Smooth muscle cell (in vitro differentiated cells): ENCODE data around the gene SCAF8. TPM values are rescaled to one million over a fixed set of nuclear protein-coding genes. Genes with fewer than 3 reads are reported as not detected.

Experiments
- DNase-seq: peaks from one replicate; lab custom pipeline; 2025; ENCODE audit not compliant: unreplicated experiment; lab: John Stamatoyannopoulos, UW
- H2AFZ ChIP-seq: fragments of 200-600 bp; sonication (generic); 2 replicates; pipeline ENCODE4 v1.6.0; 2016; ENCODE audit warnings: antibody characterized with exemption, low read depth, mild to moderate bottlenecking
- H3F3A ChIP-seq: fragments of 200-600 bp; sonication (generic); 2 replicates; pipeline ENCODE4 v1.6.0; 2017; ENCODE audit warnings: antibody characterized with exemption, low read depth
- H3K27ac ChIP-seq: fragments of 200-600 bp; sonication (generic); 2 replicates; pipeline ENCODE4 v1.5.1; 2016; ENCODE audit warnings: low read depth, mild to moderate bottlenecking
- H3K27me3 ChIP-seq: fragments of 200-600 bp; sonication (generic); 2 replicates; pipeline ENCODE4 v1.6.1; 2016; ENCODE audit warnings: low read depth, mild to moderate bottlenecking
- H3K36me3 ChIP-seq: fragments of 200-600 bp; sonication (generic); 2 replicates; pipeline ENCODE4 v1.5.1; 2016; ENCODE audit warnings: low read depth
- H3K4me1 ChIP-seq: fragments of 200-600 bp; sonication (generic); 2 replicates; pipeline ENCODE4 v1.5.1; 2016; ENCODE audit warnings: low read depth
- H3K4me2 ChIP-seq: fragments of 200-600 bp; sonication (generic); 2 replicates; pipeline ENCODE4 v1.6.0; 2016; ENCODE audit warnings: mild to moderate bottlenecking
- H3K4me3 ChIP-seq: fragments of 200-600 bp; sonication (generic); 2 replicates; pipeline ENCODE4 v1.5.1; 2016; ENCODE audit warnings: mild to moderate bottlenecking
- H3K79me2 ChIP-seq: fragments of 200-600 bp; sonication (generic); 2 replicates; pipeline ENCODE4 v1.6.0; 2016; ENCODE audit warnings: low read depth, mild to moderate bottlenecking
- H3K9ac ChIP-seq: fragments of 200-600 bp; sonication (generic); 2 replicates; pipeline ENCODE4 v1.6.0; 2016; ENCODE audit warnings: low read depth
- H3K9me3 ChIP-seq: fragments of 200-600 bp; sonication (generic); replicated peaks from 2 replicates; pipeline ENCODE4 v1.5.1; 2016; ENCODE audit warnings: low read depth
- H4K20me1 ChIP-seq: fragments of 200-600 bp; sonication (generic); 2 replicates; pipeline ENCODE4 v1.6.0; 2016; ENCODE audit warnings: low read depth
- CTCF ChIP-seq: fragments of 200-600 bp; sonication (generic); IDR thresholded peaks from 2 replicates; pipeline ENCODE4 v1.5.1; 2017; ENCODE audit warnings: borderline replicate concordance, mild to moderate bottlenecking, antibody characterized with exemption; ENCODE audit not compliant: insufficient read depth, poor library complexity, severe bottlenecking
- WGBS: methylation state at CpG from one replicate; pipeline ENCODE4 v1.1.7; 2016; ENCODE audit warnings: low lambda C conversion rate; 5-methylcytosine and 5-hydroxymethylcytosine counted together
- polyA plus RNA-seq: library from polyadenylated mRNA; unstranded; fragments of >200 nt; fragmentation: Nextera tagmentation; extraction: Ambion mirVana; gene quantifications from 2 replicates; pipeline ENCODE4 v1.2.1, GENCODE V29; 2016
- total RNA-seq: library from RNA; depleted of rRNA; stranded (reverse); fragments of >200 nt; gene quantifications from 2 replicates; pipeline ENCODE4 v1.2.3, GENCODE V29; 2014

The SCAF8 gene
- 37.6 and 39.3 TPM in 2 replicates for total RNA-seq
- 12.3 and 12.7 TPM in 2 replicates for polyA plus RNA-seq

GRCh38 chr6:154733183-154733625 lies at the start of gene SCAF8:
Gene SCAF8, plus strand, starts transcription at chr6:154733416. Its CDS starts 485 bp downstream, at chr6:154733901.
- peaks cover 41% of the 10 kb centered on the region for H4K20me1 ChIP-seq
- H2AFZ ChIP-seq = peak within 1 kb of the TSS; percentile 92
- H3K79me2 ChIP-seq = peaks cover 41% of the 10 kb centered on the region
- no peaks in the 10 kb centered on the region for H3K27me3 ChIP-seq
- TF ChIP-seq CTCF = peak; percentile 72
- H3K9me3 ChIP-seq = no peaks in the 10 kb centered on the region
- H3K4me2 ChIP-seq = peak within 1 kb of the TSS; percentile 84
- peak; percentile 86 for DNase-seq
- H3K27ac ChIP-seq = peak within 1 kb of the TSS; percentile 96
- H3K4me1 ChIP-seq = peaks cover 18% of the 10 kb centered on the region
- H3K9ac ChIP-seq = peak within 1 kb of the TSS; percentile 98
- no peaks in the 10 kb centered on the region for H3K36me3 ChIP-seq
- H3K4me3 ChIP-seq = peak within 1 kb of the TSS; percentile 95
- 2% methylated on average over 46 of the region's 61 CpGs for WGBS
- peaks cover 15% of the 10 kb centered on the region for H3F3A ChIP-seq

GRCh38 chr6:154683756-154684523 lies 49.3 kb upstream of the SCAF8 start:
- no peak for DNase-seq
- Histone ChIP-seq H3K4me1 (peaks cover 4% of the 10 kb centered on the region), H3K27ac (peak overlapping the region; percentile 22), H4K20me1 (no peaks in the 10 kb centered on the region), H3K27me3 (no peaks in the 10 kb centered on the region), H3K36me3 (no peaks in the 10 kb centered on the region), H3K79me2 (no peaks in the 10 kb centered on the region), H3F3A (no peaks in the 10 kb centered on the region), H2AFZ (peak overlapping the region; percentile 64), H3K4me3 (no peak overlapping the region), H3K9ac (no peak overlapping the region), H3K4me2 (peak overlapping the region; percentile 29), H3K9me3 (no peaks in the 10 kb centered on the region)
- TF ChIP-seq CTCF = no peak
- WGBS = 76% methylated on average over 4 of the region's 4 CpGs

- 94% methylated on average over 1 of the region's 1 CpG for WGBS
- Histone ChIP-seq H4K20me1 (no peaks in the 10 kb centered on the region), H3K9ac (no peak overlapping the region), H3K36me3 (no peaks in the 10 kb centered on the region), H3K27me3 (no peaks in the 10 kb centered on the region), H3K9me3 (no peaks in the 10 kb centered on the region), H3K4me2 (no peak overlapping the region), H3K27ac (no peak overlapping the region), H3K79me2 (no peaks in the 10 kb centered on the region), H3K4me1 (peaks cover 4% of the 10 kb centered on the region), H2AFZ (no peak overlapping the region), H3K4me3 (no peak overlapping the region), H3F3A (no peaks in the 10 kb centered on the region)
- DNase-seq = no peak
- no peak for TF ChIP-seq CTCF
Observed at GRCh38 chr6:154686162-154686561, 47.1 kb upstream of the SCAF8 start.
